Measurements from ENCODE around the gene RC3H1. TPM values are rescaled to one million over a fixed set of nuclear protein-coding genes. Genes with fewer than 3 reads are reported as not detected.
A peak's percentile ranks its signal among the peaks of the same experiment; 100 is the strongest.

The RC3H1 gene
- total and polyA plus RNA-seq, 2 experiments from 2014 or later, result 7.7 to 28.1 TPM

GRCh38 chr1:174008269-174008668, 13.9 kb downstream of the RC3H1 start:
- Histone ChIP-seq H3K27ac (no peak overlapping the region), H3K9me3 (ENCODE audit: low read depth) (no peaks in the 10 kb centered on the region), H3K27me3 (no peaks in the 10 kb centered on the region), H3K36me3 (no peaks in the 10 kb centered on the region), H3K4me3 (no peak overlapping the region), H3K4me1 (ENCODE audit: low read depth) (peaks cover 8% of the 10 kb centered on the region)
- no peak for DNase-seq (ENCODE audit: low read depth in 1 of 2, low spot score in 1 of 2)
- TF ChIP-seq CTCF (IDR thresholded peaks at IDR 0.05; ENCODE audit: low read depth, low read length), result no peak

GRCh38 chr1:174007851-174008250, 14.3 kb downstream of the RC3H1 start:
- Histone ChIP-seq H3K36me3 (no peaks in the 10 kb centered on the region), H3K27me3 (no peaks in the 10 kb centered on the region), H3K9me3 (ENCODE audit: low read depth) (no peaks in the 10 kb centered on the region), H3K27ac (no peak overlapping the region), H3K4me1 (ENCODE audit: low read depth) (peaks cover 8% of the 10 kb centered on the region), H3K4me3 (no peak overlapping the region)
- DNase-seq (ENCODE audit: low read depth in 1 of 2, low spot score in 1 of 2), result no peak
- no peak for TF ChIP-seq CTCF (IDR thresholded peaks at IDR 0.05; ENCODE audit: low read depth, low read length)

GRCh38 chr1:174005032-174005431, 17.1 kb downstream of the RC3H1 start:
- DNase-seq (ENCODE audit: low read depth in 1 of 2, low spot score in 1 of 2), result peak in 1 of 2 donors; percentile 75
- Histone ChIP-seq H3K4me3 (no peak overlapping the region), H3K4me1 (ENCODE audit: low read depth) (peaks cover 21% of the 10 kb centered on the region), H3K27ac (no peak overlapping the region), H3K27me3 (no peaks in the 10 kb centered on the region), H3K36me3 (peaks cover 1% of the 10 kb centered on the region), H3K9me3 (ENCODE audit: low read depth) (no peaks in the 10 kb centered on the region)
- no peak for TF ChIP-seq CTCF (IDR thresholded peaks at IDR 0.05; ENCODE audit: low read depth, low read length)

GRCh38 chr1:174003867-174004266, 18.3 kb downstream of the RC3H1 start:
- DNase-seq (ENCODE audit: low read depth in 1 of 2, low spot score in 1 of 2), result no peak
- Histone ChIP-seq H3K4me3 (no peak overlapping the region), H3K4me1 (ENCODE audit: low read depth) (peaks cover 21% of the 10 kb centered on the region), H3K36me3 (peaks cover 3% of the 10 kb centered on the region), H3K27me3 (no peaks in the 10 kb centered on the region), H3K9me3 (ENCODE audit: low read depth) (no peaks in the 10 kb centered on the region), H3K27ac (no peak overlapping the region)
- no peak for TF ChIP-seq CTCF (IDR thresholded peaks at IDR 0.05; ENCODE audit: low read depth, low read length)

GRCh38 chr1:174001573-174001972, 20.6 kb downstream of the RC3H1 start:
- peaks cover 3% of the 10 kb centered on the region for H3K36me3 ChIP-seq
- no peak overlapping the region for H3K4me3 ChIP-seq
- H3K9me3 ChIP-seq (ENCODE audit: low read depth), result no peaks in the 10 kb centered on the region
- DNase-seq (ENCODE audit: low read depth in 1 of 2, low spot score in 1 of 2), result no peak
- no peaks in the 10 kb centered on the region for H3K27me3 ChIP-seq
- TF ChIP-seq CTCF (IDR thresholded peaks at IDR 0.05; ENCODE audit: low read depth, low read length), result no peak
- H3K4me1 ChIP-seq (ENCODE audit: low read depth), result peaks cover 21% of the 10 kb centered on the region
- peak overlapping the region; percentile 44 for H3K27ac ChIP-seq

GRCh38 chr1:174000371-174000770, 21.8 kb downstream of the RC3H1 start:
- Histone ChIP-seq H3K4me3 (no peak overlapping the region), H3K9me3 (ENCODE audit: low read depth) (no peaks in the 10 kb centered on the region), H3K4me1 (ENCODE audit: low read depth) (peaks cover 17% of the 10 kb centered on the region), H3K27me3 (no peaks in the 10 kb centered on the region), H3K36me3 (peaks cover 3% of the 10 kb centered on the region), H3K27ac (no peak overlapping the region)
- DNase-seq (ENCODE audit: low read depth in 1 of 2, low spot score in 1 of 2), result peak in 1 of 2 donors; percentile 62
- TF ChIP-seq CTCF (IDR thresholded peaks at IDR 0.05; ENCODE audit: low read depth, low read length), result no peak
